HG03045 (cell line): ENCODE measurements around the gene GID8.

ENCODE experiments used
- ATAC-seq: cut with Tn5 transposase; IDR thresholded peaks from one replicate; pipeline ENCODE4 v1.9.1; 2021; ENCODE audit warnings: mild to moderate bottlenecking, moderate library complexity; ENCODE audit not compliant: unreplicated experiment

The GID8 gene

GRCh38 chr20:62967628-62968351, 29.8 kb downstream of the GID8 start:
- no peak for ATAC-seq

- ATAC-seq, result no peak
Measured at GRCh38 chr20:62968378-62969178, 30.6 kb downstream of the GID8 start.

- no peak for ATAC-seq
Measured at GRCh38 chr20:62969179-62969760, 31.3 kb downstream of the GID8 start.

- ATAC-seq, result no peak
Measured at GRCh38 chr20:62969939-62970306, 32.0 kb downstream of the GID8 start.

- ATAC-seq, result no peak
Measured at GRCh38 chr20:62970307-62971210, 32.6 kb downstream of the GID8 start.

GRCh38 chr20:62971211-62971949, 33.4 kb downstream of the GID8 start:
- ATAC-seq, result no peak

- peak; percentile 46 for ATAC-seq
Measured at GRCh38 chr20:62971950-62972844, 34.2 kb downstream of the GID8 start.

- no peak for ATAC-seq
Measured at GRCh38 chr20:62972845-62973745, 35.1 kb downstream of the GID8 start.

- no peak for ATAC-seq
Measured at GRCh38 chr20:62975251-62975760, 37.4 kb downstream of the GID8 start.

- no peak for ATAC-seq
Measured at GRCh38 chr20:62975812-62976508, 38.0 kb downstream of the GID8 start.

- ATAC-seq, result no peak
Measured at GRCh38 chr20:62976886-62977285, 38.9 kb downstream of the GID8 start.

GRCh38 chr20:62977613-62978560, 39.9 kb downstream of the GID8 start:
- peak; percentile 47 for ATAC-seq

- no peak for ATAC-seq
Measured at GRCh38 chr20:62978561-62978943, 40.6 kb downstream of the GID8 start.

- ATAC-seq, result no peak
Measured at GRCh38 chr20:62979310-62979709, 41.4 kb downstream of the GID8 start.

- no peak for ATAC-seq
Measured at GRCh38 chr20:62979876-62980373, 42.0 kb downstream of the GID8 start.

GRCh38 chr20:62980380-62980960, 42.5 kb downstream of the GID8 start:
- ATAC-seq, result no peak
